Hepatic stellate cell (primary cell): ENCODE results near the gene SLC4A1.

Experiments
- DNase-seq: peaks from one replicate; pipeline ENCODE4 v3.0.0; 2011; ENCODE audit warnings: low spot score

SLC4A1 gene

GRCh38 chr17:44283344-44284023 is 15.5 kb upstream of the SLC4A1 start:
- DNase-seq, result no peak

GRCh38 chr17:44282264-44282663 is 14.3 kb upstream of the SLC4A1 start:
- DNase-seq, result no peak

GRCh38 chr17:44281570-44281969 is 13.6 kb upstream of the SLC4A1 start:
- no peak for DNase-seq

GRCh38 chr17:44280392-44280937 is 12.5 kb upstream of the SLC4A1 start:
- DNase-seq, result no peak

GRCh38 chr17:44279666-44280391 is 11.9 kb upstream of the SLC4A1 start:
- DNase-seq, result peak; percentile 85

- no peak for DNase-seq
Measured at GRCh38 chr17:44279346-44279665, 11.4 kb upstream of the SLC4A1 start.

GRCh38 chr17:44277976-44278375 is 10.0 kb upstream of the SLC4A1 start:
- no peak for DNase-seq

- no peak for DNase-seq
Measured at GRCh38 chr17:44273607-44274006, 5.7 kb upstream of the SLC4A1 start.

GRCh38 chr17:44272954-44273353 is 5.0 kb upstream of the SLC4A1 start:
- no peak for DNase-seq

- no peak for DNase-seq
Measured at GRCh38 chr17:44272321-44272951, 4.5 kb upstream of the SLC4A1 start.

- no peak for DNase-seq
Measured at GRCh38 chr17:44269535-44270240, 1.8 kb upstream of the SLC4A1 start.

GRCh38 chr17:44268709-44269534 is 987 bp upstream of the SLC4A1 start:
- no peak for DNase-seq

- DNase-seq, result no peak
Measured at GRCh38 chr17:44267165-44267455, 825 bp downstream of the SLC4A1 start.

- no peak for DNase-seq
Measured at GRCh38 chr17:44266402-44267164, 1.4 kb downstream of the SLC4A1 start.

- no peak for DNase-seq
Measured at GRCh38 chr17:44263345-44263902, 4.5 kb downstream of the SLC4A1 start.

GRCh38 chr17:44262654-44263225 is 5.2 kb downstream of the SLC4A1 start:
- DNase-seq, result no peak

- DNase-seq, result no peak
Measured at GRCh38 chr17:44260296-44260695, 7.6 kb downstream of the SLC4A1 start.

- DNase-seq, result no peak
Measured at GRCh38 chr17:44258811-44259351, 9.1 kb downstream of the SLC4A1 start.

GRCh38 chr17:44257815-44258760 is 9.8 kb downstream of the SLC4A1 start:
- DNase-seq, result no peak
